Activated CD4-positive, alpha-beta memory T cell treated with anti-CD3 and anti-CD28 coated beads, Interleukin-2, amount 10 ng/mL, durations not matched to agents 7 days and 5 days (primary cell): Measurements from ENCODE around the gene LLGL2. TPM values are rescaled to one million over a fixed set of nuclear protein-coding genes. Genes with fewer than 3 reads are reported as not detected.
A peak's percentile ranks its signal among the peaks of the same experiment; 100 is the strongest.

ENCODE experiments used
- CTCF ChIA-PET: fragments of 350-600 bp; sonication (Branson Sonifier 250); formaldehyde crosslinking; loops from one replicate; lab custom pipeline; 2021; ENCODE audit warnings: antibody characterized with exemption, inconsistent platforms; lab: Charles Lee
- POLR2A ChIA-PET: fragments of 350-600 bp; sonication (Branson Sonifier 250); formaldehyde crosslinking; loops from one replicate; lab custom pipeline; 2021; ENCODE audit warnings: antibody characterized with exemption; lab: Charles Lee
- DNase-seq: peaks from one replicate; pipeline ENCODE4 v3.0.0-alpha.2; 2020
- H3K27ac Mint-ChIP-seq: one replicate; pipeline ENCODE4 v1.8.0; 2021; ENCODE audit warnings: mild to moderate bottlenecking, mixed read lengths
- H3K27me3 Mint-ChIP-seq: one replicate; pipeline ENCODE4 v1.8.0; 2021; ENCODE audit warnings: mixed read lengths
- H3K36me3 Mint-ChIP-seq: one replicate; pipeline ENCODE4 v1.8.0; 2021; ENCODE audit warnings: low read depth, mixed read lengths
- H3K4me1 Mint-ChIP-seq: one replicate; pipeline ENCODE4 v1.8.0; 2021; ENCODE audit warnings: mixed read lengths
- H3K4me3 Mint-ChIP-seq: one replicate; pipeline ENCODE4 v1.8.0; 2021; ENCODE audit warnings: mild to moderate bottlenecking, mixed read lengths
- H3K9me3 Mint-ChIP-seq: one replicate; pipeline ENCODE4 v1.8.0; 2021; ENCODE audit warnings: mixed read lengths
- total RNA-seq, 2 experiments: library from RNA; stranded (reverse); gene quantifications; one replicate each; pipeline ENCODE4 v1.2.3, GENCODE V29; 2021

The LLGL2 gene
- total RNA-seq, 2 experiments from 2014 or later = 25.9 to 27.8 TPM

DNA sequence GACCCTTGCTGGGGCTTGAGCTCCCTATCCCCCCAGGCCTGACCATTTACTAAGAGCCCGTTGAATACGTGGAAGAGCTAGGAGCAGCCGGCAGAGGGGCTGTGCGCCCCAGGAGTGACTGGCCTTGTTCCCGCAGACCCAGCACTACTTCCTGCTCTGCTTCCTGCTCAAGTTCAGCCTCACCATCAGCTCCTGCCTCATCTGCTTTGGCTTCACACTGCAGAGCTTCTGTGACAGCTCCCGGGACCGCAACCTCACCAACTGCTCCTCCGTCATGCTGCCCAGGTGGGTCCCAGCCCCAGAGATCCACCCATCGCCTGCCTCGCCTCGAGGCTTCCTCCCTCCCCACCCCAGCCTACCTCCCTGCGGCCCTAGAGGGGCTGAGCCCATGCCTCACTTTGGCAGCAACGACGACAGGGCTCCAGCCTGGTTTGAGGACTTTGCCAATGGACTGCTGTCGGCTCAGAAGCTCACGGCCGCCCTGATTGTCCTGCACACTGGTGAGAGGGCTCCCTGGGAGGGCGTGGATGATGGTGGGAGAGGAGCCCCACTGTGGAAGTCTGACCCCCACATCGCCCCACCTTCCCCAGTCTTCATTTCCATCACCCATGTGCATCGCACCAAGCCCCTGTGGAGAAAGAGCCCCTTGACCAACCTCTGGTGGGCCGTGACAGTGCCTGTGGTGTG is 27.3 kb upstream of the LLGL2 start:
- DNase-seq = no peak
- no peak overlapping the region for H3K4me3 Mint-ChIP-seq
- H3K9me3 Mint-ChIP-seq = no peaks in the 10 kb centered on the region
- ChIA-PET POLR2A (interaction anchor here (0.7 kb wide), 2 partner anchors 9 to 42 kb away, joined by 3 read pairs; partner anchors contain the start of gene TMEM94), CTCF (interaction anchor here (1.6 kb wide), 1 partner anchor 11 kb away, joined by 4 read pairs; no protein-coding TSS in a partner anchor)
- no peak overlapping the region for H3K27ac Mint-ChIP-seq
- H3K36me3 Mint-ChIP-seq = peaks cover 8% of the 10 kb centered on the region
- H3K4me1 Mint-ChIP-seq = no peaks in the 10 kb centered on the region
- no peaks in the 10 kb centered on the region for H3K27me3 Mint-ChIP-seq

DNA sequence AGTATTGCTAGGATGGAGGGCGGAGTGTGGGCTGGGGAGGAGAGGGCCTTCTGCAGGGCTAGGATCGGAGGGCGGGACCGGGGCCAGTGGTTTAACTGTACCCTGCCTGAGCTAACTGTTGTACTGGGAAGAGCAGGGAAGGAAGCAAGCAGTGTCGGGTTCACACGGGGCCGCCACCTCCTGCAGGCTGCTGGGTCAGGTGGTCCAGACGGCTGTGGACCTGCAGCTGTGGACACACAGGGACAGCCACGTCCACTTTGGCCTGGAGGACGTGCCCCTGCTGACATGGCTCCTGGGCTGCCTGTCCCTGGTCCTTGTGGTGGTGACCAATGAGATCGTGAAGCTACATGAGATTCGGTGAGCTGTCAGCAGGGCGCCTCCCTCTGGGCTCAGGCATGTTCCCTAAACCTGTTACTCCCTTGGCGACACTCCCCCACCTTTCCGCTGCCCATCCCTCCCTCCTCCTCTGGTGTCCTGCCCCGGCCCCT is 26.7 kb upstream of the LLGL2 start:
- H3K4me1 Mint-ChIP-seq = no peaks in the 10 kb centered on the region
- no peak overlapping the region for H3K4me3 Mint-ChIP-seq
- peaks cover 8% of the 10 kb centered on the region for H3K36me3 Mint-ChIP-seq
- CTCF ChIA-PET = interaction anchor here (1.6 kb wide), 1 partner anchor 11 kb away, joined by 4 read pairs; no protein-coding TSS in a partner anchor
- H3K9me3 Mint-ChIP-seq = no peaks in the 10 kb centered on the region
- no peaks in the 10 kb centered on the region for H3K27me3 Mint-ChIP-seq
- no peak overlapping the region for H3K27ac Mint-ChIP-seq
- POLR2A ChIA-PET = interaction anchor here (0.7 kb wide), 1 partner anchor 9 kb away, joined by 3 read pairs; no protein-coding TSS in a partner anchor
- DNase-seq = no peak

DNA sequence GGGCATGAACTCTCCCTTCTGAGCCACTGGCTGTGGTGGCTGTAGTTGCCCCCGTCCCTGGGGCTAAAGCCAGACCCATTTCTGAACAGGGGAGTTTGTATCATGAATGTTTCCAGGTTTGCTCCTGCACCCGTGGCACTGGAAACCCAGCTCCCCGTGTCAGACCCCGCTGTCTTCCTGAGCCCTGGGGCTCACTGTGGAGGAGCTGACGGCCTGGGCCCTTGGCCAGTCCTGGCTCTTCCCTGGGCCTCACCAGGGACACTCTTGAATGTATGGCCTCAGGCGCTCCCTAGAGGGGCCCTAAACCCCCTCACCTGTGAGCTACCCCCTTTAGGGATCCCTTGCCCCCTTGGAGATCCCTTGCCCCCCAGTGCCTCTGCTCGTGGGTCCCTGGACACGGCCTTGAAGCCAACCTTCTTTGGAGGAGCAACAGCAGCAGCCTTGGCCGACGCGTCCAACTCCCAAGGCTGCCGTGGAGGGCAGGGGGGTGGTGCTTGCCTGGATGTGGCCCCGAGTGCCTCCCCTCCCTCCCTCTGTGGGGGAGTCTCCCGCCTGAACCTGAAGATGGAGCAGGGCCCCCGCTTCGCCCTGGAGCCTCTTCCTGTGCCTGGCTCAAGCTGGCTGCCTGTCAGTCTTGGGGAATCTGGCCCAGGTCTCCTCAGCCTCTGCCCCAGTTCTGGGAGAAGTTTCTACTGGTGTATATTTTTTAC is 26.0 kb upstream of the LLGL2 start:
- Mint-ChIP-seq H3K27me3 (no peaks in the 10 kb centered on the region), H3K4me3 (no peak overlapping the region), H3K27ac (no peak overlapping the region), H3K36me3 (peaks cover 6% of the 10 kb centered on the region), H3K9me3 (no peaks in the 10 kb centered on the region), H3K4me1 (no peaks in the 10 kb centered on the region)
- CTCF ChIA-PET = interaction anchor here (1.6 kb wide), 1 partner anchor 12 kb away, joined by 4 read pairs; no protein-coding TSS in a partner anchor
- DNase-seq = no peak
- POLR2A ChIA-PET = interaction anchor here (0.7 kb wide), 1 partner anchor 9 kb away, joined by 3 read pairs; no protein-coding TSS in a partner anchor

DNA sequence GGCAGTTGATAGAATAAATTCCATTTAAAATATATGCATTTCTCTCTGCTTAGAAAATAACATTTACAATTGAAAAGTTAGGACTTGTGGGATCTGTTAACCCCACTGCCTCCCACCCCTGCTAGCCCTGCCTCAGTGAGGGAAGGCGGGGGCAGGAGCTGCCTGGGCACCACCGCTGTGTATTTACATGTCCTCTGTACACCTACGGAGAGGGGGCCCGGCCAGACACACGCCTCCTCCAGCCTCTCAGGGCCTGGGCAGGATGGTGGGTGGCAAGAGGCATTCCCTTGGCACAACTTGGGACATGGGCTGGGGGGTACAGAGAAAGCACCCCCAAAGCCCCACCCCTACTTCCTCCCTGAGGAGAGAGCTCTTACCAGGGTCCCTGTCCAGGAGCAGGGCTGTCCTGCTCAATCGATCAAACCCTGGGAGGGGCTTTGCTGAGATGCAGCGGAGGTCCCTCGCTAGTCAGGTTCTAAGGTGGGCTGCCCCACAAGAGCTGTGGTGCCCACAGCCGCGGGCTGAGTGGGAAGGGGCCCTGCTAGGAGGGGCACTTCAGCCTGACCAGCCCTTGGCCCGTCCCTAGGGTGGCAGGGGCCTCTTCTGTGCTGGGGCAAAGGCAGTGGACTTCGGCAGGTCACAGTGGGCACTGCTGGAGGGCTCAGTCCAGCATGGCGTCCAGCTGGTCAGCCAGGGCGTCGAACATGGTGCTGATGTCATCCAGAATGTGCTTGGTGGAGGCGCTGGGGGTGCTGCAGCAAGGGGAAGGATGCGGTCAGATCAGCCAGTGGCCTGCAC is 24.9 kb upstream of the LLGL2 start:
- no peak overlapping the region for H3K4me3 Mint-ChIP-seq
- ChIA-PET POLR2A (interaction anchor here (0.6 to 0.8 kb wide), 2 partner anchors 18 to 44 kb away, joined by 3 read pairs; partner anchors contain the start of gene TMEM94), CTCF (no interaction called here)
- peaks cover 5% of the 10 kb centered on the region for H3K36me3 Mint-ChIP-seq
- no peaks in the 10 kb centered on the region for H3K9me3 Mint-ChIP-seq
- H3K27me3 Mint-ChIP-seq = no peaks in the 10 kb centered on the region
- no peak for DNase-seq
- H3K4me1 Mint-ChIP-seq = no peaks in the 10 kb centered on the region
- no peak overlapping the region for H3K27ac Mint-ChIP-seq

DNA sequence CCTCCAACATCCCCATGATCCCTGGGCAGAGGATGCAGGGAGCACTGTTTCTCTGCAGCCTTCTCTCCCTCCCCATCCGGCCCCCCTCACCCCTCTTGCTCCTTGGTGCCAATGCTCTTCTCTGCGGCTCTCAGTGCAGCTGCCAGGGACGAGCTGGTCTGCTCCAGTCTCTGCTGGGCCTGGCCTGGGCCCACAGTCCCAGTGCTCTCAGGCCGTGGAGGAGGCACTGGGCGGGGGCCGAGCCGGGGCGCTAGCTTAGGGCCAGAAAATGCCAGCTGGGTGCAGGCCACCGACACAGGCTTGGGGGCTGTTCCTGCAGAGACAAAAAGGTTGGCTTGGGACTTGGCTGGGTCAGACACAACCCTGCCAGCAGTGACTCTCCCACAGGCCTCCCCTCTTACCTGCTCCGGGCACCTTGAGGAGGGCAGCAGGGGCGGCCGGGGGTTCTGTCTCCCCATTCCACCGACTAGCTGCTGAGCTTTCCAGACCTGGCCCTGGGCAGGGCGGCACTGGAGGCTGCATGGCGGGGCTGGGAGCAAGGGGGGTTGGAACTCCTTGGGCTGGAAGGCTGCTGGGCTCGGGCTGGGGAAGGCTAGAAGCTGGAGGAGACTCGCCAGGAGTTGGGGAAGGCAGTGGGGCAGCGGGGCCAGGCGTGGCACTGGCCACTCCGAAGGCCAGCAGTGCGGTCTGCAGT is 24.0 kb upstream of the LLGL2 start:
- Mint-ChIP-seq H3K4me1 (no peaks in the 10 kb centered on the region), H3K27ac (no peak overlapping the region), H3K36me3 (peaks cover 5% of the 10 kb centered on the region), H3K4me3 (no peak overlapping the region), H3K9me3 (no peaks in the 10 kb centered on the region), H3K27me3 (no peaks in the 10 kb centered on the region)
- ChIA-PET CTCF (no interaction called here), POLR2A (interaction anchor here (0.6 to 0.8 kb wide), 2 partner anchors 19 to 45 kb away, joined by 3 read pairs; partner anchors contain the start of gene TMEM94)
- no peak for DNase-seq

DNA sequence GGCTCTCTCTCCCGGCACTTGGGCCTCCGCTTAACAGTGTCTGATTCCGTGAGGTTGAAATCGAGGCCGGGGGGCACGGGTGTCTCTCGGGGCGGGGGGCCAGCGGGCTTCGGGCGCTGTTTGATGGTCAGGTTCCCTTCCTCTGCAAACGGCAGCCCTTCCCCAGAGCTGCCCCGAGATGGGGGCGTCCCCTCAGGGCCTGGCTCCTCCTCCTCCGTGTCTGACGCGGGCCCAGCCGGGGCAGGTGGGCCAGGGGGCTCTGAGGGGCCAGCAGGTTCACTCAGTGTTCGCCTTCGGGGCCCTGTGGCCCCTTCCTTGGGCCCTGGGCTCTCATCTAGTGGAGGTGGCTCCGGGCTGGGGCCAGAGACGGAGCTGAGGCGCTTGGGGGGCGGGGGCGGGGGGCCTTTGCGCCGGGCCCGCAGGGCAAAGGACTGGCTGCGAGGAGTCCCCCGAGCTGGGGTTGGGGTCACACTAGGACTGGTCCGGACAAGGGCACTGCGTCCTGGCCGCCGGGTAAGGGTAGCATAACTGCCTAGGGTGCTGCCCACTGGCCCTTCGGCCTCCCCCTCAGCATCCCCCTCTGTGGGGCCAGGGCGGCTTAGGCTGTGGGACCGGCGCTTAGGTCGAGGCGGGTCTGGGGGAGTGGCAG is 23.3 kb upstream of the LLGL2 start:
- no peaks in the 10 kb centered on the region for H3K9me3 Mint-ChIP-seq
- ChIA-PET POLR2A (no interaction called here), CTCF (interaction anchor here (1.0 kb wide), 1 partner anchor 15 kb away, joined by 4 read pairs; no protein-coding TSS in a partner anchor)

DNA sequence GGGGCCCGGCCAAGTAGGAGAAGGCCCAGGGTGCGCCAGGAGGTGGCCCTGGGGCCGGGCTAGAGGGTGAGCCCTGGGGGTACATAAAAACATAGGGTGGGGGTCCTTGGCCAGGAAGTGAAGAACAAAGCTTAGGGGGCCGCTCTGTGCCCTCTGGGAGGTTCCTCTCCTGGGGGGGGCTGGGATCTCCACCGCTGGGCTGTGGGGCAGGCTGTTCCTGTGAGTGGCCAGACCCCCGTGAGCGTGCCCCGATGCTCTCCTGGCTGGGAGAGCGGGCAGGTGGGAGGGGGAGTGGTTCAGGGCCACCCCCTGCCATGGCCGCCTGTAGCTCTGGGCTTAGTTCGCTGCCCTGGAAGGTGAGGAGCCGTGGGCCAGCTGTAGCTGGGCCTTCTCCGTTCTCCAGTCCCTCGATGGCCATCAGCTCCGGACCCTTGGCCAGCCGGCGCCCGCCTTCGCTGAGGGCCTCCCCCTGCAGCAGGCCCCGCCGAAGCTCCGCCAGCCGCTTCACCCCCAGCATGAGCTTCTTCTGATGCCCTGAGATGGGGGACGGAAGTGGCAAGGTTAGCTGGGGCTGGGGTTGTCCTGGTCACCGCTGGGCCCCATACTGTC is 22.7 kb upstream of the LLGL2 start:
- POLR2A ChIA-PET = interaction anchor here (1.0 to 1.4 kb wide), 2 partner anchors 14 to 15 kb away, joined by 4 to 5 read pairs; partner anchors contain the start of gene TSEN54
- Mint-ChIP-seq H3K27ac (no peak overlapping the region), H3K36me3 (peaks cover 2% of the 10 kb centered on the region), H3K4me3 (no peak overlapping the region), H3K4me1 (no peaks in the 10 kb centered on the region), H3K27me3 (no peaks in the 10 kb centered on the region), H3K9me3 (no peaks in the 10 kb centered on the region)
- CTCF ChIA-PET = interaction anchor here (0.9 to 1.0 kb wide), 2 partner anchors 13 to 15 kb away, joined by 3 to 4 read pairs; partner anchors contain the start of gene TSEN54
- DNase-seq = no peak

More for the DNA sequence above, 23.3 kb upstream of the LLGL2 start:
- Mint-ChIP-seq H3K4me1 (no peaks in the 10 kb centered on the region), H3K27ac (no peak overlapping the region), H3K27me3 (no peaks in the 10 kb centered on the region), H3K4me3 (no peak overlapping the region), H3K36me3 (peaks cover 5% of the 10 kb centered on the region)
- no peak for DNase-seq

DNA sequence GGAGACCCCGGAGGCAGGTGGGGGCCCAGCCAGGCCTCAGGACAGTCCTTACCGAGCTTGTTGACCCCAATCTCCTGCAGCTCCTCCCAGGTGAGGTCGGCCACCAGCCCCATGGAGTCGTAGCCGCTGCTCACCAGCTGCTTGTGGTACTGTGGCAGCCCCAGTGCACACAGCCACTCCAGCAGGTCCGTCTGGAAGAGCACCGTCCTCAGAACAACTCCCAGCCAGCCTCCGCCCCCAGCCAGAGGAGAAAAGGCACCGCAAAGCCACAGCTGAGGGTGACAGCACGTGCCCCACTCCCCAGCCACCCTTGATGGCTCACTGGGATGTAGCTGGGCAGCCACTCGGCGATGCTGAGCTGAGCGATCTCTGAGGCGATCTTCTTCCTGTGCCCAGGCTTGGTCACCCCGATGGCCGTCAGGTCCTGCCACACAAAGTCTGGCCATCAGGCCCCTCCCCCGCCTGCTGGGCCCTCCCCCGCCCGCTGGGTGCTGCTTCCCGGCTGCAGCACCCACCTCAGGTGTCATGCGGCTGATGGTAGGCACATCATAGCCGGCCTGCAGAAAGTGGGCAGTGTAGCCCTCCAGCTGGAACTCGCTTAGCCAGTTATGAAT is 22.1 kb upstream of the LLGL2 start:
- H3K36me3 Mint-ChIP-seq = peaks cover under 1% of the 10 kb centered on the region
- no peak overlapping the region for H3K4me3 Mint-ChIP-seq
- ChIA-PET POLR2A (interaction anchor here (0.9 to 1.4 kb wide), 3 partner anchors 13 to 16 kb away, joined by 4 to 5 read pairs (median 4); partner anchors contain the start of gene TSEN54), CTCF (interaction anchor here (0.9 to 1.1 kb wide), 3 partner anchors 13 to 78 kb away, joined by 3 to 4 read pairs (median 3); partner anchors contain the start of gene TSEN54)
- H3K9me3 Mint-ChIP-seq = no peaks in the 10 kb centered on the region
- H3K27me3 Mint-ChIP-seq = no peaks in the 10 kb centered on the region
- no peak for DNase-seq
- H3K4me1 Mint-ChIP-seq = no peaks in the 10 kb centered on the region
- H3K27ac Mint-ChIP-seq = no peak overlapping the region

DNA sequence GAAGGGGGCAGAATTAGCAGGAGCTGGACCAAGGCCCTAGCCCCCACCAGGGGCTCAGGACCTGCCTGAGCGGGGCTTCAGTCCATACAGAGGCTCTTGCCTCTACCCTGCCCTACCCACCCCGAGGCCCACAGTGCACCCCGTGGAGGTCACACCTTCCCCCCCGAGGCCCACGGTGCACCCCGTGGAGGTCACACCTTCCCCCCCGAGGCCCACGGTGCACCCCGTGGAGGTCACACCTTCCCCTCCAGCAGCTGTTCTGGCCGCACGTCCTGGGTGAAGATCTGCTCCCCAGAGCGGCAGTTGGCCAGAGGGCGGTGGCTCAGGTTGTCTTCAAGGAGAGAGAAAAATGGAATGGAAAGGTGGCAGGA is 21.5 kb upstream of the LLGL2 start:
- H3K27me3 Mint-ChIP-seq = no peaks in the 10 kb centered on the region
- no peak overlapping the region for H3K27ac Mint-ChIP-seq
- no peaks in the 10 kb centered on the region for H3K36me3 Mint-ChIP-seq
- no peaks in the 10 kb centered on the region for H3K4me1 Mint-ChIP-seq
- no peak for DNase-seq
- H3K9me3 Mint-ChIP-seq = no peaks in the 10 kb centered on the region
- ChIA-PET POLR2A (interaction anchor here (0.9 to 1.4 kb wide), 2 partner anchors 12 to 14 kb away, joined by 4 to 5 read pairs; partner anchors contain the start of gene TSEN54), CTCF (interaction anchor here (1.1 kb wide), 1 partner anchor 79 kb away, joined by 3 read pairs; no protein-coding TSS in a partner anchor)
- no peak overlapping the region for H3K4me3 Mint-ChIP-seq

DNA sequence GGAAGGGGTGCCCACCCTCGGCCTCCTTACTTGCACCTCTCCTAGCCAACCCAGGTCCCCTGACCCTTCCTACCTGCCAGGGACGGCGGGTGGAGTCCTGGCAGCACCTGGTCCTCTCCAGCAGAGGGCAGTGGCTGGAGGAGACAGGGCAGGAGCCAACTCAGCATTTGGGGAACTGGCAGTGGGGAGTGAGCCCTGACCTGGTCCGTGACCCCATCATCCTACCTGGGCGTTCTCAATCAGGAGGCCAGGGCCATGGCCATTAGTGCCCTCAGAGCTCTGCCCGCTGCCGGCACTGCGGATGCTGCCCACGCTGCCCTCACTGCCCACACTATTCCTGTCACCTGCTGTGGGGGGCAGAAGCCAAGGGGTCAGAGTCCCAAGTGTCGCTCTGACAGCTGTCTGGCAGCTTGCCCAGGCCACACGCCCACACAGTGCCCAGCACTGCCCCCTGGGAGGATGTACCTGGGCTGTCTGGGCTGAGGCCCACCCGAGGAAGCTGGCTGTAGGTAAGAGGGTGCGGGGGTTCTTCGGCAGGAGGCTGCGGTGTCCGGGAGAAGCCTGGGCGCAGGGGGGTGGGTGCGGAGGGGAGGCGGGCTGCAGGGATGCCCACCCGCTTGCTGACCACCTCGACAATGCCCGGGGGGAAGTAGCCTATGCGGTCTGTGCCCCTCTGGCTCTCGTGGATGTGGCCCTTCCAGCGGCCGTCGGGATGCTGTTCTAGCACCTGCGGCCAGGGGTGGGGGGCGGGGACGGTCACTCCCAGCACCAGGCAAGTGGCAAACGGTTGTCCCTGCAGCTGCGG is 20.9 kb upstream of the LLGL2 start:
- H3K4me3 Mint-ChIP-seq = no peak overlapping the region
- no peaks in the 10 kb centered on the region for H3K27me3 Mint-ChIP-seq
- H3K9me3 Mint-ChIP-seq = no peaks in the 10 kb centered on the region
- H3K36me3 Mint-ChIP-seq = no peaks in the 10 kb centered on the region
- POLR2A ChIA-PET = interaction anchor here (0.8 to 1.4 kb wide), 2 partner anchors 12 to 17 kb away, joined by 3 to 5 read pairs; partner anchors contain the start of gene TSEN54
- CTCF ChIA-PET = interaction anchor here (0.6 to 1.1 kb wide), 2 partner anchors 75 to 80 kb away, joined by 3 read pairs; no protein-coding TSS in a partner anchor
- DNase-seq = peak; percentile 44
- no peaks in the 10 kb centered on the region for H3K4me1 Mint-ChIP-seq
- no peak overlapping the region for H3K27ac Mint-ChIP-seq
